Ishikawa (cell line): ENCODE results near the gene MYH9.

Source experiments
- CEBPB ChIP-seq: IDR thresholded peaks from 2 replicates; pipeline ENCODE4 v1.6.1; 2012
- CREB1 ChIP-seq: IDR thresholded peaks from 2 replicates; pipeline ENCODE4 v1.6.1; 2012; ENCODE audit warnings: low read depth
- EGR1 ChIP-seq: IDR thresholded peaks from 2 replicates; pipeline ENCODE4 v1.6.1; 2012
- EP300 ChIP-seq: IDR thresholded peaks from 2 replicates; pipeline ENCODE4 v1.6.1; 2012; ENCODE audit warnings: borderline replicate concordance
- FOXM1 ChIP-seq: IDR thresholded peaks from 2 replicates; pipeline ENCODE4 v1.6.1; 2012; ENCODE audit warnings: low read depth, borderline replicate concordance
- NFIC ChIP-seq: IDR thresholded peaks from 2 replicates; pipeline ENCODE4 v1.6.1; 2012
- RAD21 ChIP-seq: IDR thresholded peaks from 2 replicates; pipeline ENCODE4 v1.6.1; 2012; ENCODE audit warnings: low read depth
- TAF1 ChIP-seq: IDR thresholded peaks from 2 replicates; pipeline ENCODE4 v1.6.1; 2012; ENCODE audit warnings: low read depth, mild to moderate bottlenecking
- TCF12 ChIP-seq: IDR thresholded peaks from 2 replicates; pipeline ENCODE4 v1.6.1; 2012; ENCODE audit warnings: low read depth
- TEAD4 ChIP-seq: IDR thresholded peaks from 2 replicates; pipeline ENCODE4 v1.6.1; 2012
- YY1 ChIP-seq: IDR thresholded peaks from 2 replicates; pipeline ENCODE4 v1.6.1; 2012; ENCODE audit warnings: low read depth
- ZBTB7A ChIP-seq: IDR thresholded peaks from 2 replicates; pipeline ENCODE4 v1.6.1; 2012; ENCODE audit warnings: low read depth
- TF ChIP-seq, protein P1 (sequence below): IDR thresholded peaks from 2 replicates; pipeline ENCODE4 v1.6.1; 2012
- TF ChIP-seq, protein P2 (sequence below): IDR thresholded peaks from 2 replicates; pipeline ENCODE4 v1.6.1; 2012
- TF ChIP-seq, protein P3 (sequence below): IDR thresholded peaks from 2 replicates; pipeline ENCODE4 v1.6.1; 2012; ENCODE audit warnings: low read depth, mild to moderate bottlenecking

MYH9 gene

DNA sequence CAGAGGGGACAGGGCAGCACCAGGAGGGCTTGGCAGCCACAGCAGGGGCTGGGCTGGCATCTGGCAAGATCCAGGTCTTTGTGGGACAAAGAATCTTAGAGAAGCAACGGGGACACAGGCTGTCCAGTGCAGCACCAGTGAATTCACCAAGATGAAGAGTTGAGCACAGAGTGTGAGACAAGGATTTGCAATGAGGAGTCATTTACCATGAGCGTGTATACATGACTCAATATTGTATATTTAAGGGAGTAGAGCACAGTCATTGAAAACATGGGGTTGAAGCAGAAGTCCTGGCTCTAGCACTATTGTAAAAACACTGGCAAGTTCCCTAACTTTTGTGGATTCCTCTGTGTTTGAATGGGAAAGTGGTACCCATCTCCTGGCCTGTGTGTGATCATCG is 131.3 kb downstream of the MYH9 start:
- no peak for TF ChIP-seq TEAD4
- TF ChIP-seq NFIC, result no peak
- no peak for TF ChIP-seq TCF12
- TF ChIP-seq TAF1, result no peak

DNA sequence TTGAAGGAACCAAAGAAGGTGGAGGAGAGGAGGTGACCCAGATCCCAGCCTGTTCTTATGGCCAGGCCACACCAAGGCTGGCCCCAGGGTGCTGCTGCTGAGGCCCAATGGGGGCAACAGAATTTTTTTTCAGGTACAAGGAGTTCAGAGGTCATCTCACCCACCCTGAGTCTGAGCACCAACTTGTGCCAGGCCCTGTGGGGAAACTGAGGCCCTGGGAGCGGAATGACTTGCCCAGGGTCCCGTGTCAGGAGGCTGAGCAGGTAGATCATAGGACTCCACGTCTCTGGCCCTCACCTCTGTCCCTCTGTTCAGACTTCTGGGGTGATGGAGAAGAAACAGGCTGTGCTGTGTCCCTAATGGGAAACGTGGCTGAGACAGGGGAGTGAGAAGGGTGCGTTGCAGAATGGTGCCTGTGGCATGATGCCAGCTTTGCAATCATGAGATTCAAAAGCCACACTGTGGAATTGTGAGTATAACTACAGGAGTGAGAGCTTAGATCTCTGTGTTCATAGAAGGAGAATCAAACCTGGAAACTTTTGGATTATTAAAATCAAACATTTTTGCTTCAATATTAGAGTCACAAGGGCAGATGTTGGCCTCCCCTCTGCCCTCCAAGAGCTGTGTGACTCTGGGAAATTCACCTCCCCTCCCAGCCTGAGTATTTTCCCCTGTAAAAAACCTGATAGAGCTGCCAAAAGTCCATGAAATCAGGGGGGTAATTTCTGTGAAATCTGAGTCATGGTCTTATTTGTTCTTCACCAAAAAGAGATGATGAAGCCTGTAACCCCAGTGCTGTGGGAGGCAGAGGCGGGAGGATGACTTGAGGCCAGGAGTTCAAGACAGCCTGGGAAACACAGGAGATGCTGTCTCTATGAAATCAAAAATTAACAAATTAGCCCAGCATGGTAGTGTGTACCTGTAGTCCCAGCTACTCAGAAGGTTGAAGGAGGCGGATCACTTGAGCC is 134.0 kb downstream of the MYH9 start:
- TF ChIP-seq TAF1 (no peak), FOXM1 (no peak), RAD21 (no peak), TCF12 (no peak), EGR1 (no peak), TEAD4 (no peak), CEBPB (no peak), CREB1 (no peak), NFIC (no peak)
- TF ChIP-seq, protein P1, sequence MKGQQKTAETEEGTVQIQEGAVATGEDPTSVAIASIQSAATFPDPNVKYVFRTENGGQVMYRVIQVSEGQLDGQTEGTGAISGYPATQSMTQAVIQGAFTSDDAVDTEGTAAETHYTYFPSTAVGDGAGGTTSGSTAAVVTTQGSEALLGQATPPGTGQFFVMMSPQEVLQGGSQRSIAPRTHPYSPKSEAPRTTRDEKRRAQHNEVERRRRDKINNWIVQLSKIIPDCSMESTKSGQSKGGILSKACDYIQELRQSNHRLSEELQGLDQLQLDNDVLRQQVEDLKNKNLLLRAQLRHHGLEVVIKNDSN, result no peak
- TF ChIP-seq, protein P2, sequence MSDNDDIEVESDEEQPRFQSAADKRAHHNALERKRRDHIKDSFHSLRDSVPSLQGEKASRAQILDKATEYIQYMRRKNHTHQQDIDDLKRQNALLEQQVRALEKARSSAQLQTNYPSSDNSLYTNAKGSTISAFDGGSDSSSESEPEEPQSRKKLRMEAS, result no peak

DNA sequence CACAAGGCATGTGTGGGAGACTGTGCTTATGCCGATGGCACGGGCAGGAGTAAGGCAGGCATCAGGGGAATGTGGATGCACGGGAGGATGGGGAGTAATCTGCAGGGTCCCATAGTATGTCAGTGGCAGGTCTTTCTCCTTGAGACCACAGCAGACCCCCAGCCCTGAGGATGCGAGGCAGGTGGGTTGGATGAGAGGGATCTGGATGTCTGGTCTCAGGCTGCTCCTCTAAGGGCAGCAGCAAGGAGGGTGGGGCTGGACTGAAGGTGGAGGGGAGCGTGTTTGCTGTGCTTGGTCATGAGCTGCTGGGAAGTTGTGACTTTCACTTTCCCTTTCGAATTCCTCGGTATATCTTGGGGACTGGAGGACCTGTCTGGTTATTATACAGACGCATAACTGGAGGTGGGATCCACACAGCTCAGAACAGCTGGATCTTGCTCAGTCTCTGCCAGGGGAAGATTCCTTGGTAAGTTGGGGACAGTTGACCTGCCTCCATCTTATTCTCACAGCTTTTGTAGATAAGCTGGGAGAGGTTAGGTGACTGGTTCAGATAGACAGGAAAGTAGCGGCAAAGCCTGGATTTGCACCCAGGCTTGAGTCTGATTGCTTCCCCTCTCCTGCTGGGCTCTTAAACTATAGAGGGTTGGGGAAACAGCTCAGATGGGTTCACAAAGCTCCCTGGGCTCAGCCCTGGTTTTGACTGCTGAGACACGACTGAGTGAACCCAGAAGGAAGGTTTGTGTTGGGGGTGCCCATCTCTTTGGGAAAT is 134.8 kb downstream of the MYH9 start, which contains the start of gene APOL1:
Gene APOL1, plus strand, starts transcription at position 380 of the 769 bp plus-strand sequence. CDS start 1,823 bp downstream, outside the sequence.
- TF ChIP-seq, protein P1, result no peak
- TF ChIP-seq EP300 (no peak), FOXM1 (no peak), TEAD4 (no peak), RAD21 (no peak), CEBPB (no peak), NFIC (no peak), TCF12 (no peak), YY1 (no peak), ZBTB7A (no peak), CREB1 (no peak), EGR1 (no peak), TAF1 (no peak)
- TF ChIP-seq, protein P2, result no peak
- TF ChIP-seq, protein P3, sequence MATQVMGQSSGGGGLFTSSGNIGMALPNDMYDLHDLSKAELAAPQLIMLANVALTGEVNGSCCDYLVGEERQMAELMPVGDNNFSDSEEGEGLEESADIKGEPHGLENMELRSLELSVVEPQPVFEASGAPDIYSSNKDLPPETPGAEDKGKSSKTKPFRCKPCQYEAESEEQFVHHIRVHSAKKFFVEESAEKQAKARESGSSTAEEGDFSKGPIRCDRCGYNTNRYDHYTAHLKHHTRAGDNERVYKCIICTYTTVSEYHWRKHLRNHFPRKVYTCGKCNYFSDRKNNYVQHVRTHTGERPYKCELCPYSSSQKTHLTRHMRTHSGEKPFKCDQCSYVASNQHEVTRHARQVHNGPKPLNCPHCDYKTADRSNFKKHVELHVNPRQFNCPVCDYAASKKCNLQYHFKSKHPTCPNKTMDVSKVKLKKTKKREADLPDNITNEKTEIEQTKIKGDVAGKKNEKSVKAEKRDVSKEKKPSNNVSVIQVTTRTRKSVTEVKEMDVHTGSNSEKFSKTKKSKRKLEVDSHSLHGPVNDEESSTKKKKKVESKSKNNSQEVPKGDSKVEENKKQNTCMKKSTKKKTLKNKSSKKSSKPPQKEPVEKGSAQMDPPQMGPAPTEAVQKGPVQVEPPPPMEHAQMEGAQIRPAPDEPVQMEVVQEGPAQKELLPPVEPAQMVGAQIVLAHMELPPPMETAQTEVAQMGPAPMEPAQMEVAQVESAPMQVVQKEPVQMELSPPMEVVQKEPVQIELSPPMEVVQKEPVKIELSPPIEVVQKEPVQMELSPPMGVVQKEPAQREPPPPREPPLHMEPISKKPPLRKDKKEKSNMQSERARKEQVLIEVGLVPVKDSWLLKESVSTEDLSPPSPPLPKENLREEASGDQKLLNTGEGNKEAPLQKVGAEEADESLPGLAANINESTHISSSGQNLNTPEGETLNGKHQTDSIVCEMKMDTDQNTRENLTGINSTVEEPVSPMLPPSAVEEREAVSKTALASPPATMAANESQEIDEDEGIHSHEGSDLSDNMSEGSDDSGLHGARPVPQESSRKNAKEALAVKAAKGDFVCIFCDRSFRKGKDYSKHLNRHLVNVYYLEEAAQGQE, result no peak

DNA sequence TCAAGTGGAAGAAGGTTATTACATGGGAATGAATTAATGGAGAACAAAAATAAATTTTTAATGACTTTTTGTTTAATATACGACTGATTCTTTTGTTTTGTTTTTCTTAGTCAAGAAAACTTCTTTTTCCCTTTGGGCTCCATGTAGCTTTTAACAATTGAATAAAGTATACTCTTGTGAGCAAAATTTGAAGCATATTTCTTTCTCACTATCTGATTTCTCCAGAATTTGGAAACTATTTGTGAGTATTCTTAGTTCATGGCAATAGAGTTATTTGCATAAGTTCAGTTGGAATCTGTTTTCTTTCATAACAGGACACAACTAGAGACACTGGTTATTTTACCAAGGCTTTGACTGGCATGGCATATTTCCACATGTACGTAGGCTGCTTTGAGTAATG is 138.6 kb downstream of the MYH9 start:
- TF ChIP-seq RAD21, result no peak
- TF ChIP-seq, protein P2, result no peak
- no peak for TF ChIP-seq CEBPB
- no peak for TF ChIP-seq TAF1
- TF ChIP-seq, protein P3, result no peak
- no peak for TF ChIP-seq FOXM1
- no peak for TF ChIP-seq TEAD4
- no peak for TF ChIP-seq YY1
- TF ChIP-seq NFIC, result no peak
- TF ChIP-seq EP300, result no peak
- no peak for TF ChIP-seq ZBTB7A
- TF ChIP-seq TCF12, result no peak
- TF ChIP-seq, protein P1, result no peak
- no peak for TF ChIP-seq CREB1
